Dendritic cell treated with granulocyte-macrophage colony-stimulating factor and Interleukin-4, amounts not matched to agents 40 ng/mL and 50 ng/mL, for 4 days (primary cell): ENCODE measurements around the gene RRP8.

ENCODE experiments used
- H3K27ac Mint-ChIP-seq: one replicate; pipeline ENCODE4 v1.8.0; 2022; ENCODE audit warnings: mild to moderate bottlenecking, mixed read lengths
- H3K27me3 Mint-ChIP-seq: one replicate; pipeline ENCODE4 v1.8.0; 2022; ENCODE audit warnings: mild to moderate bottlenecking, mixed read lengths
- H3K36me3 Mint-ChIP-seq: one replicate; pipeline ENCODE4 v1.8.0; 2022; ENCODE audit warnings: low read depth, mixed read lengths
- H3K4me1 Mint-ChIP-seq: one replicate; pipeline ENCODE4 v1.8.0; 2022; ENCODE audit warnings: low read depth, mixed read lengths
- H3K4me3 Mint-ChIP-seq: one replicate; pipeline ENCODE4 v1.8.0; 2022; ENCODE audit warnings: mild to moderate bottlenecking, moderate library complexity, mixed read lengths
- H3K9me3 Mint-ChIP-seq: one replicate; pipeline ENCODE4 v1.8.0; 2022; ENCODE audit warnings: mixed read lengths
- intact Hi-C: fragments of 100-400 bp; cut with micrococcal nuclease; formaldehyde crosslinking; loops from one replicate; pipeline ENCODE4 v1.15.0; 2022

The RRP8 gene

DNA sequence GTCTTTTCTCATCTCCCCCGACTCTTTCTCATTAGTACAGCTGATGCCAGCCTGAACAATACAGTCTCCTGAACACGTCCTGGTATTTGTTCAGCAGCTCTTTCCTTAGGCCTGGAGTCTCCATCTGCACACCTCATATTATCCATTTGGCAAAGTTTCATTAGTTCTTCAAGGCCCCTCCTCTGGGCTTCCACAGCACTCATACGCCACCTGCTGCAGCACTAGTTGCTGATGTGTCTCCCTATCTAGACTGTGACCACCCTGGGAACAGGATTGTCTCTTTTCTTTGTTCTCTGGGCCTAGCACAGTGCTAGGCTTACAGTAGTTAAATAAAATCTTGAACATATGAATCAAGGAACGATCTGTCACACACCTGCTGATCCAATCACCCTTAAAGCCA, 35.0 kb upstream of the RRP8 start:
- intact Hi-C loops, result no loop called here
- Mint-ChIP-seq H3K4me3 (no peak overlapping the region), H3K27me3 (no peaks in the 10 kb centered on the region), H3K36me3 (no peaks in the 10 kb centered on the region), H3K4me1 (no peaks in the 10 kb centered on the region), H3K27ac (no peak overlapping the region), H3K9me3 (no peaks in the 10 kb centered on the region)

GRCh38 chr11:6637871-6638270, 34.5 kb upstream of the RRP8 start:
- H3K4me3 Mint-ChIP-seq, result no peak overlapping the region
- H3K36me3 Mint-ChIP-seq, result no peaks in the 10 kb centered on the region
- no peak overlapping the region for H3K27ac Mint-ChIP-seq
- no peaks in the 10 kb centered on the region for H3K27me3 Mint-ChIP-seq
- no peaks in the 10 kb centered on the region for H3K4me1 Mint-ChIP-seq
- intact Hi-C loops, result no loop called here
- no peaks in the 10 kb centered on the region for H3K9me3 Mint-ChIP-seq

- H3K27me3 Mint-ChIP-seq, result no peaks in the 10 kb centered on the region
- H3K27ac Mint-ChIP-seq, result no peak overlapping the region
- H3K4me1 Mint-ChIP-seq, result no peaks in the 10 kb centered on the region
- no peak overlapping the region for H3K4me3 Mint-ChIP-seq
- H3K36me3 Mint-ChIP-seq, result no peaks in the 10 kb centered on the region
- intact Hi-C loops, result no loop called here
- no peaks in the 10 kb centered on the region for H3K9me3 Mint-ChIP-seq
These were observed 33.1 kb upstream of the RRP8 start for GRCh38 chr11:6636480-6636879.

GRCh38 chr11:6635082-6635932, 31.9 kb upstream of the RRP8 start:
- Mint-ChIP-seq H3K9me3 (no peaks in the 10 kb centered on the region), H3K36me3 (no peaks in the 10 kb centered on the region), H3K4me3 (no peak overlapping the region), H3K27ac (no peak overlapping the region), H3K27me3 (no peaks in the 10 kb centered on the region), H3K4me1 (no peaks in the 10 kb centered on the region)
- intact Hi-C loops, result no loop called here

- no peak overlapping the region for H3K27ac Mint-ChIP-seq
- intact Hi-C loops, result no loop called here
- no peaks in the 10 kb centered on the region for H3K36me3 Mint-ChIP-seq
- no peaks in the 10 kb centered on the region for H3K27me3 Mint-ChIP-seq
- H3K9me3 Mint-ChIP-seq, result no peaks in the 10 kb centered on the region
- no peaks in the 10 kb centered on the region for H3K4me1 Mint-ChIP-seq
- no peak overlapping the region for H3K4me3 Mint-ChIP-seq
These were observed 31.1 kb upstream of the RRP8 start for GRCh38 chr11:6634534-6634933.

GRCh38 chr11:6633422-6634408, 30.3 kb upstream of the RRP8 start:
- no peaks in the 10 kb centered on the region for H3K36me3 Mint-ChIP-seq
- H3K4me1 Mint-ChIP-seq, result no peaks in the 10 kb centered on the region
- H3K9me3 Mint-ChIP-seq, result no peaks in the 10 kb centered on the region
- intact Hi-C loops, result no loop called here
- H3K27ac Mint-ChIP-seq, result peak overlapping the region; percentile 33
- H3K4me3 Mint-ChIP-seq, result no peak overlapping the region
- no peaks in the 10 kb centered on the region for H3K27me3 Mint-ChIP-seq

- Mint-ChIP-seq H3K27ac (peak overlapping the region; percentile 33), H3K36me3 (no peaks in the 10 kb centered on the region), H3K9me3 (no peaks in the 10 kb centered on the region), H3K4me3 (no peak overlapping the region), H3K4me1 (peaks cover 9% of the 10 kb centered on the region), H3K27me3 (no peaks in the 10 kb centered on the region)
- intact Hi-C loops, result no loop called here
These were observed 29.0 kb upstream of the RRP8 start for GRCh38 chr11:6632116-6633073.

- Mint-ChIP-seq H3K36me3 (no peaks in the 10 kb centered on the region), H3K27me3 (no peaks in the 10 kb centered on the region), H3K4me3 (no peak overlapping the region), H3K9me3 (no peaks in the 10 kb centered on the region), H3K27ac (no peak overlapping the region), H3K4me1 (peaks cover 14% of the 10 kb centered on the region)
- intact Hi-C loops, result no loop called here
These were observed 28.0 kb upstream of the RRP8 start for GRCh38 chr11:6631361-6631890.

DNA sequence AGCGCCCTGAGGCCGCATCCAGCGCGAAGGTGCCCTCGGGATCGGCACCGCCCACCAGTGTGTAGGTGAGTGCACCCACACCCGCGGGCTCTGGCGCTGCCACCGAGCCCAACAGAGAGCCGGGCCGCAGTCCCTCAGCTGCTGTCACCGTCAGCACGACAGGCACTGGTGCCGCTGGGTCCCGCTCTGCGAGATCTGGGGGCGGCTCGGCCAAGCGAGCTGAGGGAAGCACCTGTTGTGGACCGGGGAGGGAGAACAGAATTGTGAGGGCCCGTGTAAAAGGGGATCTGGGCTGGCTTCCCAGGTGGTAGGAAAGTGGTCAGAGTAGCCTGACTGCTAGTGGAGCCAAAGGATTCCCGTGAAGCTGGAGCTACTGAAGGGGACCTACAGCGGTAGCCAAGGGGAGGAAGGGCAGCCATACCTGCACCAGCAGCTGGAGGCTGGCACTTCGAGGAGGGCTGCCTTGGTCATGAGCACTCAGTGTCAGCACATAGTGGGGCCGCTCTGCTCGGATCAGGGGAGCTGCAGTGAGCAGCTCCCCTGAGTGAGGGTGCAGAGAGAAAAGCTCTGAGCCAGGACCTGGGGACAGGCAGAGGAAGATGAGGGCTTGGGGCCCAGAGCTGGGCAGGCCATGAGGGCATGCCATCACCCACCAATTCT, 27.3 kb upstream of the RRP8 start:
- no peaks in the 10 kb centered on the region for H3K27me3 Mint-ChIP-seq
- H3K27ac Mint-ChIP-seq, result no peak overlapping the region
- intact Hi-C loops, result no loop called here
- no peaks in the 10 kb centered on the region for H3K36me3 Mint-ChIP-seq
- peaks cover 14% of the 10 kb centered on the region for H3K4me1 Mint-ChIP-seq
- no peaks in the 10 kb centered on the region for H3K9me3 Mint-ChIP-seq
- H3K4me3 Mint-ChIP-seq, result no peak overlapping the region

DNA sequence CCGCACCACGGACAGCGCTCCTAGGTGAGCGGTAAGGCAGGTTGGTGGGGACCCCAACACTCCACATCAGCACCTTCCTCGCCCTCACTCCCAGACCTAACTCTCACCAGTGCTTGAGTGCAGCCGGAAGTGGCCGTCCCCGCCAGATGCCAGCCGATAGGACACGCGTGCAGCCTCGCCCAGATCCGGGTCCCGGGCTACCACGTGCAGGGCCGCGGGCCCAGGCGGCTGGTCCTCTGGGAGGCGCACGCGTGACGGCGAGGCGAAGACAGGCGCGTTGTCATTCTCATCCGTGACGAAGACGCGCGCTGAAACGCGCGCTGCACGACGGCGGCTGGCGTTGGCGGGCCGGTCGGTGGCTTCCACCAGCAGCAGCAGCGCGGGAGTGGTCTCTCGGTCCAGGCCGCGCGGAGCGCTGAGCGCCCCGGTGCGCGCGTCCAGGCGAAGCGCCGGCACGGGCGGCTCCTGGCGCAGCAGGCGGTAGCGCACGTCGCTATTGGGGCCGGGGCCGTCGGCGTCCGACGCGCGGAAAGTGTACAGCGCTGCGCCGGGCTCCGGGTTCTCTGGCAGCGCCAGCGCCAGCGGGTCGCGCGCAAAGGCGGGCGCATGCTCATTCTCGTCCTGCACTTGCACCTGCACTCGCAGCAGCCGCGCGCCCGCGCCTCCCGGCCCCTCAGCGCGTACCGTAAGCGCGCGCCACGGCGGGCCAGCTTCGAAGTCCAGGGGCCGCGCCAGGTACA, 26.6 kb upstream of the RRP8 start:
- Mint-ChIP-seq H3K4me1 (peaks cover 14% of the 10 kb centered on the region), H3K27me3 (no peaks in the 10 kb centered on the region), H3K27ac (no peak overlapping the region), H3K36me3 (no peaks in the 10 kb centered on the region), H3K9me3 (no peaks in the 10 kb centered on the region), H3K4me3 (no peak overlapping the region)
- intact Hi-C loops, result no loop called here

DNA sequence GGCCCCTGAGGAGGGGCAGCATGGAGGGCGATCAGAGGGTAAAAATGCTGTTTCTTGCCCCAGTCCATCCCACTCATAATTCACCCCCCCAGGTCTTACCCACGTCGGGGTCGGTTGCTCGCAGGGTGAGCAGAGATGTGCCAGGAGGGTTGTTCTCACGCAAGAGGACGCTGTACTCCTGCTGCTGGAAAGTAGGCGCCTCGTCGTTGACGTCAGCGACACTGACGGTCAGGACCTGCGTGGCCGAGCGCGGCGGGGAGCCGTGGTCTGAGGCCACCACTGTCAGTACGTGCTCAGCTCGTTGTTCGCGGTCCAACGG, 26.1 kb upstream of the RRP8 start:
- Mint-ChIP-seq H3K4me3 (no peak overlapping the region), H3K4me1 (peaks cover 14% of the 10 kb centered on the region), H3K27ac (no peak overlapping the region), H3K27me3 (no peaks in the 10 kb centered on the region), H3K36me3 (no peaks in the 10 kb centered on the region), H3K9me3 (no peaks in the 10 kb centered on the region)
- intact Hi-C loops, result no loop called here

DNA sequence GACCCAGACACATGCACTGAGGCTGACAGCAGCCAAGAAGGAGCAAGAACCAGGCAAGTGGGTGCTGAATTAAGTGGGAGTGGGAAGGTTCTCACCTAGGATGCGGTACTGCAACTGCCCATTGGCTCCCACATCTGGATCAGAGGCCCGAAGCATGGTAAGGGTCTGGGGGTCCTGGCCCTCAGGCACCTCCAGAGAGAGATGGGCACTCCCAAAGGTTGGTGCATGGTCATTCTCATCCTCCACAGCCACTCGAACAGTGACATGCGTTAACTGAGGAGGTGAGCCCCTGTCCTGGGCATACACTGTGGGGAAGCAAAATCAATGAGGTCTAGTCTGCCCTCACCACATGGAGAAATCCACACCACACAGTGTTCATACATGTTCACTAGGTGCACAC, 25.1 kb upstream of the RRP8 start:
- Mint-ChIP-seq H3K9me3 (no peaks in the 10 kb centered on the region), H3K27me3 (no peaks in the 10 kb centered on the region), H3K4me3 (no peak overlapping the region), H3K27ac (no peak overlapping the region), H3K36me3 (no peaks in the 10 kb centered on the region), H3K4me1 (peaks cover 14% of the 10 kb centered on the region)
- intact Hi-C loops, result no loop called here
